Measurements from ENCODE around the gene NBAS.

Gene NBAS

DNA sequence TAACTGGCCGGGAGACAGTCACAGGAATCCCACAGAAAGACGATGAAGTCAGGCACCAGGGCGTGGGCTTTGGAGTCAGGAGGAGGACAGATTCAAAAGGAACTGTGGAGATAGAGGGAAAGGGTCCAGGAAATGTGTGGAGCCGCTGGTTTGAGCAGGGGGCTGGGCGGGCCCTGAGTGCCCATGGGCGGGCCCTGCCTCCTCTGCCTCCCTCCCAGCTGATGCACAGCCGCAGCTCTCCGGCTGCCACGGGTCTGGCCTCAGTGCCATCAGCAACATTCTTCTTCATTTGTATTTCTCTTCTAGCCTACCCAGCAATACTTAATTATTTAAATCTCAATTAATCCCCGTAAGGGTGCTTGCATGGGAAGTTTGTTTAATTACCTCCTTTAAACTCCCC, 432.3 kb downstream of the NBAS start:
- TF ChIP-seq, protein P1, sequence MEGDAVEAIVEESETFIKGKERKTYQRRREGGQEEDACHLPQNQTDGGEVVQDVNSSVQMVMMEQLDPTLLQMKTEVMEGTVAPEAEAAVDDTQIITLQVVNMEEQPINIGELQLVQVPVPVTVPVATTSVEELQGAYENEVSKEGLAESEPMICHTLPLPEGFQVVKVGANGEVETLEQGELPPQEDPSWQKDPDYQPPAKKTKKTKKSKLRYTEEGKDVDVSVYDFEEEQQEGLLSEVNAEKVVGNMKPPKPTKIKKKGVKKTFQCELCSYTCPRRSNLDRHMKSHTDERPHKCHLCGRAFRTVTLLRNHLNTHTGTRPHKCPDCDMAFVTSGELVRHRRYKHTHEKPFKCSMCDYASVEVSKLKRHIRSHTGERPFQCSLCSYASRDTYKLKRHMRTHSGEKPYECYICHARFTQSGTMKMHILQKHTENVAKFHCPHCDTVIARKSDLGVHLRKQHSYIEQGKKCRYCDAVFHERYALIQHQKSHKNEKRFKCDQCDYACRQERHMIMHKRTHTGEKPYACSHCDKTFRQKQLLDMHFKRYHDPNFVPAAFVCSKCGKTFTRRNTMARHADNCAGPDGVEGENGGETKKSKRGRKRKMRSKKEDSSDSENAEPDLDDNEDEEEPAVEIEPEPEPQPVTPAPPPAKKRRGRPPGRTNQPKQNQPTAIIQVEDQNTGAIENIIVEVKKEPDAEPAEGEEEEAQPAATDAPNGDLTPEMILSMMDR (conservative IDR thresholded peaks at IDR 0.05; ENCODE audit: control insufficient read depth, insufficient read depth, low read depth, low read length): no peak
- DNase-seq (ENCODE audit: low read depth): no peak
- no peak overlapping the region for H3K4me3 ChIP-seq (ENCODE audit: control insufficient read depth, low read depth, low read length)

DNA sequence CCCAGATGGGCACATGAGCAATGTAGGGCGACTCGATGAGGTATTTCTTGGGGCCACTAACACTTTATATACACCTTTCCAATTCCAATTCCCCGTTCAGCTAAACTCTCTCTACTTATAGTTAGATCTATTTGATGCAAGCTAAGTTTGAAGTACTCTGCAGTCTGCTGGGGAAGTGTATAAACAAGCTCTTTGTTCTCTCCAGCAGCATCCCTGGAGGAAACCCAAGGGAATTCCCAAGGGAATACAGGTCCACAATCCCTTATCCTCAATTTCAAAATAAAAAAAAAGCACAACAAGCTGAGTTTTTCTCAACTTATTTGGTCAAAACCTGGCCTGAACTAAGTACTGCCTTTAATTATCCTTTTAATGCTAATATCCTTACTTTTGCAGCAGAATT, 433.3 kb downstream of the NBAS start:
- no peak for DNase-seq (ENCODE audit: low read depth)
- no peak overlapping the region for H3K4me3 ChIP-seq (ENCODE audit: control insufficient read depth, low read depth, low read length)
- TF ChIP-seq, protein P1 (conservative IDR thresholded peaks at IDR 0.05; ENCODE audit: control insufficient read depth, insufficient read depth, low read depth, low read length): no peak

DNA sequence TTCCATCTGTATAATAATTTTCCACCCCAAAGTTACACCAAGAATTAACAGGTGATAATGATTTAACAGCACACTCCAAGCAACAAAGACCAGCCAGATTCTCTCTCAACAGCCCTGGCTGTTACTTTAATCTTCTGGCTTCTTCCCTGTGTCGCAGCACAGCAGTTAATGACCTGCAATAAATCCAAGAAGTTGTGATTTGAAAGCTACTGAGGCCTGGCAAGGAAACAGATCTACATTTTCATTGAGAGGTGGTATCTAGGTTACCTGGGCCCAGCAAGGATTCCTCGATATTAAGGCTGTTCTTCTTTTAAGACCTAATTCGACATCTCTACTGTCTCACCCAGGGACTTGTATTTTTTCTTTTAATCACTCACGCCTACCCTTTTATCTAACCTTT, 433.8 kb downstream of the NBAS start:
- H3K4me3 ChIP-seq (ENCODE audit: control insufficient read depth, low read depth, low read length): no peak overlapping the region
- no peak for DNase-seq (ENCODE audit: low read depth)
- TF ChIP-seq, protein P1 (conservative IDR thresholded peaks at IDR 0.05; ENCODE audit: control insufficient read depth, insufficient read depth, low read depth, low read length): no peak

DNA sequence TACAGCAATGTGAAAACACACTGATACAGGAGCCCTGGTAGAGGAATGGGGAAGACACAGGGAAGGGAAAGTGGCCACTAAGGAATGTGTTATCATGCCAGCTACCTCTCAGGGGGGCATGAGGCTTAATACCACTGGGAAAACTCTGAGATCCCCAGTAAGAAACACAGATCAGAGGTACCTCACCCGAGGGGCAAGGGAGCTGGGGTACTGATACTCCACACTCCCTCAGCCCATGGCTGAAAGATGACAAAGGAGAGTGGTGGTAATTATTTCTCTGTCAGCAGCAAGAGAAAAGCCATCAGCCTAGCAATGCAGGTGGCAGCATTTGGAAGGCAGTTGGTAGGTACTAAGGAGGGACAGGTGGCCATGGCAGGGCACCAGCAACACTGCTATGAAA, 434.8 kb downstream of the NBAS start:
- no peak overlapping the region for H3K4me3 ChIP-seq (ENCODE audit: control insufficient read depth, low read depth, low read length)
- TF ChIP-seq, protein P1 (conservative IDR thresholded peaks at IDR 0.05; ENCODE audit: control insufficient read depth, insufficient read depth, low read depth, low read length): no peak
- DNase-seq (ENCODE audit: low read depth): no peak

DNA sequence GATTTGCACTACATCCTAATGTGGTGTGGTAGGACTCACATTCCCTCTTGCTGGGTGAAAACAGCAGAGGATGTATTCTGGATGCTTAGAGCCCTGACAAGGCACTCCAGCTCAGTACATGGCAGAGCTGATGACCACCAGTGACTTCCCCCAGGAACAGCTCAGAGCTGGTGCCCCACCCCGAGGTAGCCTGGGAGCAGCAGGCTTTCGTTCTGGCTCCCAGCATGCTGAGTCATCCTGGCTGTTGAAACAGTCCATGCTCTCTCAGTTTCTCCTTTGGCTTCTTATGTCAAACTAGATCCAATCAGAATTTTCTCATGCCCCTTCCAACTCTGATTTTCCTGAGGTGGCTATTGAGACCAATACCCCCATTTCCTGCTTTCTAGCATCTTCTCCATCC, 438.2 kb downstream of the NBAS start:
- TF ChIP-seq, protein P1 (conservative IDR thresholded peaks at IDR 0.05; ENCODE audit: control insufficient read depth, insufficient read depth, low read depth, low read length): no peak
- peak; percentile 19 for DNase-seq (ENCODE audit: low read depth)
- H3K4me3 ChIP-seq (ENCODE audit: control insufficient read depth, low read depth, low read length): no peak overlapping the region

DNA sequence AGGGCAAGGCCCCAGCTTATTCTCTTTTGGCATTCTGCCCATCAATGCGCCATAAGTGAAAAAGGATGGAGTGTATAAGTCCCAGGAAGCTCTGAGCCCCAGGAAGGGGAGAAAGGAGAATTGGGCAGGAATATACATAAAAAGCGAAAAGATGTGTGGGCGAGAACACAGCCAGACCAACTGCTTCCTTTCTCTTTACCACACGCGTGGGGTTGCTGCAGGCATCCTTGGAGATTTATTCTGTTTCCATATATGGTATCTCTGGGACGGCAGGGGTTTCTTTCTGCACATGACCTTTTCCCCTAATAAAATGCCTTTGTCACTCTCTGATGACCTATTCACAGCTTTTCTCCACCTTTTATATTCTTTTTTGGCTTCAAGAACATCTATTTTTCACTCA, 440.5 kb downstream of the NBAS start:
- DNase-seq (ENCODE audit: low read depth): no peak
- TF ChIP-seq, protein P1 (conservative IDR thresholded peaks at IDR 0.05; ENCODE audit: control insufficient read depth, insufficient read depth, low read depth, low read length): no peak
- H3K4me3 ChIP-seq (ENCODE audit: control insufficient read depth, low read depth, low read length): no peak overlapping the region

DNA sequence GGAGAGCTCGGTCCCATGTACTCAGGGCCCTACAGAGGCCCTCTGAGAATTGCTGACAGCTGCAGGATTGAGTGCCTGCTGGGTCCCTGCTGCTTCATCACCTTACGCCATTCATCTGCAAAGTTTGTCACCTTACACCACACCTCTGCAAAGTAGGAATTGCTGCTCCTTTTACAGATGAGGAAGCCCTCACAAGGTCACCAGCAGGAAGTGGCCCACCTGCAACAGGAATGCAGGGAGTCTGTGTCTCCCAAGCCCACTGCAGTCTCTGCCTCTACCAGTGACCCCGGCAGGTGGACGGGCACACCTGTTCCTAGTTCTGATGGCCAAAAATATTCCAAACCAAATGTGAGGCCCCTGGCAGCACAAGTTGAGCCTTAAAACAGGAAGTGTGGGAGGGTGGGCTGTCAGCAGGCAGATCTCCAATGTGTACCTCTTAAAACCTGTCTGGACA, 441.4 kb downstream of the NBAS start:
- no peak for DNase-seq (ENCODE audit: low read depth)
- TF ChIP-seq, protein P1 (conservative IDR thresholded peaks at IDR 0.05; ENCODE audit: control insufficient read depth, insufficient read depth, low read depth, low read length): no peak
- H3K4me3 ChIP-seq (ENCODE audit: control insufficient read depth, low read depth, low read length): no peak overlapping the region
